SK-N-SH (cell line): Measurements from ENCODE around the gene EEF1G. TPM values are rescaled to one million over a fixed set of nuclear protein-coding genes. Genes with fewer than 3 reads are reported as not detected.

Experiments
- CTCF ChIA-PET: fragments of 300-600, 350-600 bp; formaldehyde crosslinking; extraction: SDS; loops from one replicate; lab custom pipeline; 2021; lab: Yijun Ruan, JAX
- POLR2A ChIA-PET: fragments of 350-600 bp; sonication (Branson Sonifier 250); formaldehyde crosslinking; extraction: SDS; loops from one replicate; lab custom pipeline; 2020; ENCODE audit warnings: antibody characterized with exemption, inconsistent platforms; lab: Yijun Ruan, JAX
- DNase-seq: peaks from one replicate; pipeline ENCODE4 v3.0.0; 2012
- H2AFZ ChIP-seq: fragments of 200-600 bp; sonication (generic); 2 replicates; pipeline ENCODE4 v1.8.1; 2016; ENCODE audit warnings: antibody characterized with exemption, mild to moderate bottlenecking, low read depth
- H3F3A ChIP-seq: fragments of 200-600 bp; sonication (generic); replicated peaks from 2 replicates; pipeline ENCODE3; 2016; ENCODE audit warnings: antibody characterized with exemption, mild to moderate bottlenecking; ENCODE audit not compliant: insufficient read depth
- H3K27ac ChIP-seq, 2 experiments: fragments of 200-500 bp in 1 of 2; fragments of 200-600 bp in 1 of 2; sonication (Bioruptor generic) in 1 of 2; sonication (generic), shearing (Covaris generic) in 1 of 2; 2 replicates each; pipeline versions ENCODE4 v1.5.1 to v1.6.1; 2014 to 2016; ENCODE audit warnings: low read depth in 2 of 2, inconsistent platforms in 1 of 2, low read length in 1 of 2, mild to moderate bottlenecking in 1 of 2, mixed read lengths in 1 of 2
- H3K27me3 ChIP-seq: fragments of 200-600 bp; sonication (generic), shearing (Covaris generic); 2 replicates; pipeline ENCODE4 v1.6.1; 2016; ENCODE audit warnings: mixed run types; ENCODE audit not compliant: insufficient read depth
- H3K36me3 ChIP-seq, 2 experiments: fragments of 200-500 bp in 1 of 2; fragments of 200-600 bp in 1 of 2; sonication (Bioruptor generic) in 1 of 2; sonication (generic) in 1 of 2; replicated peaks in 1 of 2; 2 replicates each; pipeline versions ENCODE3 to v1.5.1; 2014 to 2016; ENCODE audit warnings: low read length in 1 of 2, mild to moderate bottlenecking in 1 of 2; ENCODE audit not compliant: insufficient read depth in 2 of 2, control insufficient read depth in 1 of 2
- H3K4me1 ChIP-seq, 2 experiments: fragments of 200-500 bp in 1 of 2; fragments of 200-600 bp in 1 of 2; sonication (Bioruptor generic) in 1 of 2; sonication (generic), shearing (Covaris generic) in 1 of 2; 2 replicates each; pipeline versions ENCODE4 v1.5.1 to v1.6.1; 2014 to 2016; ENCODE audit warnings: low read depth in 1 of 2, low read length in 1 of 2, mixed run types in 1 of 2; ENCODE audit not compliant: insufficient read depth in 2 of 2, control insufficient read depth in 1 of 2
- H3K4me2 ChIP-seq: fragments of 200-600 bp; sonication (generic), shearing (Covaris generic); 2 replicates; pipeline ENCODE4 v1.6.1; 2017; ENCODE audit warnings: mixed run types
- H3K4me3 ChIP-seq, 2 experiments: fragments of 200-500 bp in 1 of 2; fragments of 200-600 bp in 1 of 2; sonication (Bioruptor generic) in 1 of 2; sonication (generic), shearing (Covaris generic) in 1 of 2; 2 replicates each; pipeline versions ENCODE4 v1.5.1 to v1.8.1; 2014 to 2016; ENCODE audit warnings: low read depth in 2 of 2, inconsistent platforms in 1 of 2, low read length in 1 of 2, mild to moderate bottlenecking in 1 of 2, mixed read lengths in 1 of 2, moderate library complexity in 1 of 2
- H3K79me2 ChIP-seq: fragments of 200-600 bp; sonication (generic); 2 replicates; pipeline ENCODE4 v1.8.1; 2017; ENCODE audit warnings: mild to moderate bottlenecking; ENCODE audit not compliant: insufficient read depth
- H3K9ac ChIP-seq: fragments of 200-600 bp; sonication (generic); 2 replicates; pipeline ENCODE4 v1.6.1; 2017; ENCODE audit warnings: mixed run types
- H3K9me2 ChIP-seq: fragments of 200-600 bp; sonication (generic); 2 replicates; pipeline ENCODE4 v1.6.1; 2017; ENCODE audit warnings: mixed run types
- H3K9me3 ChIP-seq: fragments of 200-600 bp; sonication (generic); 2 replicates; pipeline ENCODE4 v1.6.1; 2017; ENCODE audit warnings: mixed run types, mild to moderate bottlenecking, moderate library complexity
- H4K20me1 ChIP-seq: fragments of 200-600 bp; sonication (generic); 2 replicates; pipeline ENCODE4 v1.6.1; 2017; ENCODE audit warnings: mild to moderate bottlenecking, mixed run types; ENCODE audit not compliant: insufficient read depth
- CTCF ChIP-seq: fragments of 200-600 bp; sonication (generic); IDR thresholded peaks from 2 replicates; pipeline ENCODE4 v1.6.1; 2017; ENCODE audit warnings: antibody characterized with exemption, mild to moderate bottlenecking, moderate library complexity
- ELF1 ChIP-seq: IDR thresholded peaks from 2 replicates; pipeline ENCODE4 v1.4.0; 2012
- EP300 ChIP-seq, 2 experiments: IDR thresholded peaks; 2 replicates each; pipeline versions ENCODE4 v1.4.0 to v1.6.1; 2012; ENCODE audit warnings: borderline replicate concordance in 1 of 2, low read depth in 1 of 2, low read length in 1 of 2
- EZH2phosphoT487 ChIP-seq: fragments of 200-600 bp; sonication (generic); IDR thresholded peaks from 2 replicates; pipeline ENCODE4 v1.6.1; 2017; ENCODE audit warnings: low read depth, mixed run types, mild to moderate bottlenecking, antibody characterized with exemption, moderate library complexity, borderline replicate concordance
- GABPA ChIP-seq: IDR thresholded peaks from 2 replicates; pipeline ENCODE4 v1.4.0; 2012; ENCODE audit warnings: low read depth, mild to moderate bottlenecking
- JUND ChIP-seq: IDR thresholded peaks from 2 replicates; pipeline ENCODE4 v1.4.0; 2012
- MXI1 ChIP-seq: IDR thresholded peaks from 2 replicates; pipeline ENCODE4 v1.6.1; 2012; ENCODE audit warnings: mild to moderate bottlenecking, low read depth, low read length, improper control_type of control experiment
- NFIC ChIP-seq: IDR thresholded peaks from 2 replicates; pipeline ENCODE4 v1.4.0; 2012; ENCODE audit warnings: borderline replicate concordance
- PBX3 ChIP-seq: IDR thresholded peaks from 2 replicates; pipeline ENCODE4; 2012
- POLR2AphosphoS5 ChIP-seq: IDR thresholded peaks from 2 replicates; pipeline ENCODE4 v1.6.1; 2012; ENCODE audit warnings: low read depth, low read length
- RAD21 ChIP-seq: IDR thresholded peaks from 2 replicates; pipeline ENCODE4 v1.6.1; 2012; ENCODE audit warnings: mild to moderate bottlenecking, low read length
- RCOR1 ChIP-seq: fragments of 150-350 bp; IDR thresholded peaks from 2 replicates; pipeline ENCODE4 v1.6.1; 2017; ENCODE audit warnings: antibody characterized with exemption, low read length
- RFX5 ChIP-seq: IDR thresholded peaks from 2 replicates; pipeline ENCODE4 v1.6.1; 2012; ENCODE audit warnings: mild to moderate bottlenecking, improper control_type of control experiment, low read length
- SIN3A ChIP-seq: IDR thresholded peaks from 2 replicates; pipeline ENCODE4 v1.6.1; 2012; ENCODE audit warnings: low read depth, mild to moderate bottlenecking, low read length, moderate library complexity, borderline replicate concordance
- TAF1 ChIP-seq: IDR thresholded peaks from 2 replicates; pipeline ENCODE4 v1.6.1; 2012; ENCODE audit warnings: low read depth, mild to moderate bottlenecking, low read length, moderate library complexity, borderline replicate concordance
- TCF12 ChIP-seq: IDR thresholded peaks from 2 replicates; pipeline ENCODE4 v1.4.0; 2012
- USF1 ChIP-seq: IDR thresholded peaks from 2 replicates; pipeline ENCODE4 v1.4.0; 2012; ENCODE audit warnings: low read depth, borderline replicate concordance
- WGBS: methylation state at CpG from one replicate; pipeline ENCODE4 v1.1.6; 2017; ENCODE audit warnings: low lambda C conversion rate; 5-methylcytosine and 5-hydroxymethylcytosine counted together
- polyA plus RNA-seq, 3 experiments: library from polyadenylated mRNA; depleted of rRNA; stranded (reverse); fragments of >200 nt; gene quantifications; 2 replicates each; pipeline ENCODE4 v1.2.3, GENCODE V29; 2012

EEF1G gene
- polyA plus RNA-seq, 1 of the 3 experiments (the other 2 are of a cell fraction): 1,853 TPM

- TF ChIP-seq USF1: no peak
- peak; percentile 31; the same call in 1 of the 2 replicates for TF ChIP-seq TCF12
Measured at GRCh38 chr11:62573592-62574362, at the start of gene EEF1G (continued).

GRCh38 chr11:62622476-62623089, 48.9 kb upstream of the EEF1G start:
- no peaks in the 10 kb centered on the region for H3K9me2 ChIP-seq
- H3K36me3 ChIP-seq: peaks cover 11 to 22% of the 10 kb centered on the region in 2 experiments
- H3K9me3 ChIP-seq: no peaks in the 10 kb centered on the region
- CTCF ChIA-PET: interaction anchor here (0.9 to 2.5 kb wide), 6 partner anchors 9 to 228 kb away, joined by 3 to 16 read pairs (median 8); partner anchors contain the start of genes ROM1 and TMEM179B
- no peak for TF ChIP-seq MXI1
- POLR2A ChIA-PET: interaction anchor here (0.6 to 3.3 kb wide), 11 partner anchors 9 to 226 kb away, joined by 3 to 37 read pairs (median 7); partner anchors contain the start of genes BSCL2, C11orf98, CSKMT and EML3
- H3K4me1 ChIP-seq: peaks cover 7 to 15% of the 10 kb centered on the region in 2 experiments; a peak in 3 of 4 replicates
- no peaks in the 10 kb centered on the region for H4K20me1 ChIP-seq
- no peak overlapping the region for H3K9ac ChIP-seq
- peak overlapping the region; percentile 23 to 92; a peak in 2 of 4 replicates for H3K4me3 ChIP-seq
- peak overlapping the region; percentile 34; the same call in 1 of the 2 replicates for H2AFZ ChIP-seq
- peaks cover 30% of the 10 kb centered on the region for H3K79me2 ChIP-seq
- DNase-seq: no peak
- H3K4me2 ChIP-seq: peak overlapping the region; percentile 94; the same call in 1 of the 2 replicates
- peaks cover 41% of the 10 kb centered on the region for H3F3A ChIP-seq
- H3K27ac ChIP-seq: peak overlapping the region; percentile 78 to 83
- H3K27me3 ChIP-seq: no peaks in the 10 kb centered on the region
- 98% methylated on average over 7 of the region's 7 CpGs for whole genome bisulfite sequencing

- CTCF ChIA-PET: interaction anchor here (0.8 to 2.5 kb wide), 12 partner anchors 8 to 227 kb away, joined by 3 to 16 read pairs (median 4); partner anchors contain the start of genes ROM1, TMEM179B and TUT1
- Histone ChIP-seq H3K79me2 (peaks cover 30% of the 10 kb centered on the region), H3K27ac (peak within 1 kb of the TSS; percentile 78 to 86), H3K4me3 (peak within 1 kb of the TSS; percentile 77 to 92), H3K4me1 (peaks cover 7 to 15% of the 10 kb centered on the region in 2 experiments; a peak in 3 of 4 replicates), H3K9me3 (no peaks in the 10 kb centered on the region), H3F3A (peaks cover 41% of the 10 kb centered on the region), H3K36me3 (peaks cover 9 to 21% of the 10 kb centered on the region in 2 experiments), H4K20me1 (no peaks in the 10 kb centered on the region), H3K4me2 (peak within 1 kb of the TSS; percentile 94), H3K27me3 (no peaks in the 10 kb centered on the region), H3K9ac (peak within 1 kb of the TSS; percentile 87), H3K9me2 (no peaks in the 10 kb centered on the region), H2AFZ (peak within 1 kb of the TSS; percentile 43; the same call in 1 of the 2 replicates)
- peak; percentile 99 for DNase-seq
- 4% methylated on average over 56 of the region's 77 CpGs for WGBS
- POLR2A ChIA-PET: interaction anchor here (0.7 to 3.3 kb wide), 15 partner anchors 9 to 225 kb away, joined by 3 to 37 read pairs (median 7); partner anchors contain the start of genes C11orf98, CSKMT, EEF1G and EML3
- TF ChIP-seq RFX5: no peak
- TF ChIP-seq ELF1: peak; percentile 93
- TF ChIP-seq EZH2phosphoT487: no peak
- 0 out of 4 replicates have a peak, but pooled peaks of 1 of the 2 experiments have one; percentile 24 for TF ChIP-seq EP300 (IDR thresholded peaks at IDR 0.05; ENCODE audit: borderline replicate concordance in 1 of 2, low read depth in 1 of 2, low read length in 1 of 2)
- TF ChIP-seq TAF1: peak; percentile 30; the same call in 1 of the 2 replicates
- TF ChIP-seq SIN3A: 0 out of 2 replicates have a peak, but pooled peaks have one; percentile 59
- peak; percentile 25 for TF ChIP-seq NFIC
- TF ChIP-seq CTCF: 0 out of 2 replicates have a peak, but pooled peaks have one; percentile 6
- 0 out of 2 replicates have a peak, but pooled peaks have one; percentile 12 for TF ChIP-seq JUND
- TF ChIP-seq RCOR1: no peak; the same call in 1 of the 2 replicates
- TF ChIP-seq TCF12: peak; percentile 67; the same call in 1 of the 2 replicates
- peak; percentile 48 for TF ChIP-seq PBX3
- TF ChIP-seq RAD21: no peak
- peak; percentile 84 for TF ChIP-seq POLR2AphosphoS5
- peak; percentile 97 for TF ChIP-seq GABPA
Measured at GRCh38 chr11:62621567-62622470, 48.1 kb upstream of the EEF1G start, which contains the start of gene B3GAT3. Gene B3GAT3, minus strand, starts transcription at chr11:62621986. Its CDS starts 39 bp downstream, at chr11:62621947.
